Liver (tissue), 3 donors: Measurements from ENCODE around the gene TPGS2.

ENCODE experiments used
- CTCF ChIP-seq: fragments of 150-350 bp; IDR thresholded peaks from 2 replicates; pipeline ENCODE4 v1.5.1; 2017; ENCODE audit warnings: improper control_type of control experiment, low read depth, low read length; ENCODE audit not compliant: missing input control
- TAF1 ChIP-seq: conservative IDR thresholded peaks from 2 replicates; pipeline ENCODE4 v1.6.1; 2016; ENCODE audit warnings: antibody characterized with exemption, mild to moderate bottlenecking
- donor health status: healthy.
- donor health status: healthy.

GRCh38 chr18:36770315-36770946 lies 58.4 kb downstream of the TPGS2 start:
- TF ChIP-seq CTCF (no peak), TAF1 (no peak)
